GM06990 (cell line): Measurements from ENCODE around the gene RAB36.

ENCODE experiments used
- DNase-seq: peaks from one replicate; pipeline ENCODE4 v3.0.0-alpha.2; 2011; ENCODE audit not compliant: insufficient read length; ENCODE audit errors: extremely low read depth
- H3K27me3 ChIP-seq: replicated peaks from 2 replicates; pipeline ENCODE4 v1.6.0; 2011; ENCODE audit warnings: low read length; ENCODE audit not compliant: control insufficient read depth, insufficient read depth
- H3K36me3 ChIP-seq: 2 replicates; pipeline ENCODE4 v1.5.1; 2011; ENCODE audit warnings: low read length; ENCODE audit not compliant: control insufficient read depth, insufficient read depth
- H3K4me3 ChIP-seq: replicated peaks from 2 replicates; pipeline ENCODE4 v1.5.1; 2011; ENCODE audit warnings: low read depth, mild to moderate bottlenecking, control low read depth, low read length
- CTCF ChIP-seq: IDR thresholded peaks from 2 replicates; pipeline ENCODE4 v1.5.1; 2011; ENCODE audit warnings: low read length, control low read depth, mild to moderate bottlenecking, inconsistent platforms; ENCODE audit not compliant: insufficient read depth, poor library complexity, severe bottlenecking

Gene RAB36

GRCh38 chr22:23137468-23137867 is 7.8 kb upstream of the RAB36 start:
- no peak for TF ChIP-seq CTCF
- Histone ChIP-seq H3K4me3 (no peak overlapping the region), H3K36me3 (no peaks in the 10 kb centered on the region), H3K27me3 (no peaks in the 10 kb centered on the region)
- DNase-seq = no peak

- Histone ChIP-seq H3K27me3 (no peaks in the 10 kb centered on the region), H3K4me3 (no peak overlapping the region), H3K36me3 (no peaks in the 10 kb centered on the region)
- peak; percentile 64 for DNase-seq
- no peak for TF ChIP-seq CTCF
These were observed 7.2 kb upstream of the RAB36 start for GRCh38 chr22:23137905-23138561.

- DNase-seq = no peak
- no peak for TF ChIP-seq CTCF
- H3K4me3 ChIP-seq = no peak overlapping the region
These were observed 6.5 kb upstream of the RAB36 start for GRCh38 chr22:23138584-23139435.

GRCh38 chr22:23140385-23140784 is 4.9 kb upstream of the RAB36 start:
- Histone ChIP-seq H3K4me3 (no peak overlapping the region), H3K27me3 (no peaks in the 10 kb centered on the region), H3K36me3 (no peaks in the 10 kb centered on the region)
- no peak for DNase-seq
- no peak for TF ChIP-seq CTCF

More at GRCh38 chr22:23138584-23139435, 6.5 kb upstream of the RAB36 start:
- Histone ChIP-seq H3K36me3 (no peaks in the 10 kb centered on the region), H3K27me3 (no peaks in the 10 kb centered on the region)

GRCh38 chr22:23142546-23143105 is 2.7 kb upstream of the RAB36 start:
- DNase-seq = no peak
- Histone ChIP-seq H3K36me3 (no peaks in the 10 kb centered on the region), H3K4me3 (no peak overlapping the region), H3K27me3 (no peaks in the 10 kb centered on the region)
- TF ChIP-seq CTCF = no peak
